ENCODE measurements around the gene STEAP2.

Gene STEAP2

DNA sequence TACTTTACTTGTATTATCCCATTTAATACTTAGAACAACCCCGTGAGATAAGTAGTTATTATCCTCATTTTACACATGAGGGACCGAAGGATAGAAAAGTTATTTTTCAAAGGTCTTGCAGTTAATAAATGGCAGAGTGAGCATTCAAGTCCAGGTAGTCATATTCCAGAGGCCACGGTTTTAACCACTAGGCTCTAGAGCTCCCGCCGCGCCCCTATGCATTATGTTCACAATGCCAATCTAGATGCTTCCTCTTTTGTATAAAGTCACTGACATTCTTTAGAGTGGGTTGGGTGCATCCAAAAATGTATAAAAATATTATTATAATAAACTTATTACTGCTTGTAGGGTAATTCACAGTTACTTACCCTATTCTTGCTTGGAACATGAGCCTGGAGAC lies 22.0 kb downstream of the STEAP2 start:
- H3K9me3 Mint-ChIP-seq = no peaks in the 10 kb centered on the region
- H3K4me3 Mint-ChIP-seq = no peak overlapping the region
- DNase-seq (no peak), ATAC-seq (replicated peaks) (no peak)
- no peaks in the 10 kb centered on the region for H3K4me1 Mint-ChIP-seq
- H3K27me3 Mint-ChIP-seq = peaks cover 5 to 7% of the 10 kb centered on the region in 2 donors
- H3K36me3 Mint-ChIP-seq = no peaks in the 10 kb centered on the region
- no peak overlapping the region for H3K27ac Mint-ChIP-seq

DNA sequence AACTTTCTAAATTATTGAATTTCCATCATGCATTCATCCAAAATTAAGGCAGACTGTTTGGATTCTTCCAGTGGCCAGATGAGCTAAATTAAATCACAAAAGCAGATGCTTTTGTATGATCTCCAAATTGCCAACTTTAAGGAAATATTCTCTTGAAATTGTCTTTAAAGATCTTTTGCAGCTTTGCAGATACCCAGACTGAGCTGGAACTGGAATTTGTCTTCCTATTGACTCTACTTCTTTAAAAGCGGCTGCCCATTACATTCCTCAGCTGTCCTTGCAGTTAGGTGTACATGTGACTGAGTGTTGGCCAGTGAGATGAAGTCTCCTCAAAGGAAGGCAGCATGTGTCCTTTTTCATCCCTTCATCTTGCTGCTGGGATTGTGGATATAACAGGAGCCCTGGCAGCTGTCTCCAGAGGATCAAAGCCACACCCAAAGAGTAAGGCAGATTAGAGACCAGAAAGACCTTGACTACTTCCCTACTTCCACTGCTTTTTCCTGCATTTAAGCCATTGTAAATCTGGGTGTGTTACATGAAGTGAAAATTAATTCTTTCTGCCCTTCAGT lies 25.3 kb downstream of the STEAP2 start:
- DNase-seq (no peak), ATAC-seq (replicated peaks) (no peak)
- Mint-ChIP-seq H3K36me3 (no peaks in the 10 kb centered on the region), H3K27ac (no peak overlapping the region), H3K27me3 (peaks cover 5 to 6% of the 10 kb centered on the region in 2 donors), H3K4me3 (no peak overlapping the region), H3K9me3 (no peaks in the 10 kb centered on the region), H3K4me1 (no peaks in the 10 kb centered on the region)

DNA sequence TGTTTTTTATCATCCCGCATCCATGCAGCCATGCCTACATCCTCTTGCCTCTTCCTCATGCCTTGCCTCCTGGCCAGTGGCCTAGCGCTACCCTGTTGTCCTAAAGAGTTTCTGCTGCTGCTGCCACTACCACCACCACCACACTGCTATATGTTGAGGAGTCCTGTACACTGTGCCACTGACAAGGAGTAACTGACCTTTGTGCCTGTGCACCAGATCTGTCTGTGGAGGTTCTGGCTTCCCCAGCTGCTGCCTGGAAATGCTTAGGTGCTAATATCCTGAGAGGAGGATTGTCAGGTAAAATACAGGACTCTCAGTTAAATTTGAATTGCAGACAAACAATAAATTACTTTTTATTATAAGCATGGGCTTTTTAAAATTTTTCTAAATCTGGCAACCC lies 26.5 kb downstream of the STEAP2 start:
- H3K4me3 Mint-ChIP-seq = no peak overlapping the region
- no peak for DNase-seq
- no peak overlapping the region for H3K27ac Mint-ChIP-seq

DNA sequence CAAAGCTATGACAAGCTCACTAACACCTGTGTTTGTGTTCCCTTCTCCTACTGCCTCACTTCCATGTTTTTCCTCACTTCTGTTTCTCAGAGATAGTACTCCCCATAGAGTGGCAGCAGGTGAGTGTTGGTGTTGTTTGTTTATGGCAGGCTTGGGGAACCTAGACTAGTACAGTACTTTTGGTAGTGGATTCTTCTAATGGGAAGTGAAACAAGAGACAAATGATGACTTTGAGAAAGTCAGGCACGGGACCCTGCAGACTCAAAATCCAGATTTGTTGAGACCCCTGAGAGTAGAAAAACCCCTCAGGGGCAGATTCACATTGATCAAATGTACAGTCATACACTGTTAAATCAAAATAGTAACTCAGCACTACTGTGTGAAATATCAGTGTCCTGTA lies 27.0 kb downstream of the STEAP2 start:
- DNase-seq (no peak), ATAC-seq (replicated peaks) (no peak)
- no peak overlapping the region for H3K27ac Mint-ChIP-seq
- H3K36me3 Mint-ChIP-seq = no peaks in the 10 kb centered on the region
- peaks cover 18 to 21% of the 10 kb centered on the region in 2 donors for H3K27me3 Mint-ChIP-seq
- no peak overlapping the region for H3K4me3 Mint-ChIP-seq
- no peaks in the 10 kb centered on the region for H3K9me3 Mint-ChIP-seq
- peaks cover 0 to 2% of the 10 kb centered on the region in 2 donors for H3K4me1 Mint-ChIP-seq

More for the DNA sequence above, 26.5 kb downstream of the STEAP2 start:
- Mint-ChIP-seq H3K9me3 (no peaks in the 10 kb centered on the region), H3K27me3 (peaks cover 15 to 16% of the 10 kb centered on the region in 2 donors), H3K36me3 (no peaks in the 10 kb centered on the region), H3K4me1 (no peaks in the 10 kb centered on the region)
- ATAC-seq (replicated peaks) = no peak

DNA sequence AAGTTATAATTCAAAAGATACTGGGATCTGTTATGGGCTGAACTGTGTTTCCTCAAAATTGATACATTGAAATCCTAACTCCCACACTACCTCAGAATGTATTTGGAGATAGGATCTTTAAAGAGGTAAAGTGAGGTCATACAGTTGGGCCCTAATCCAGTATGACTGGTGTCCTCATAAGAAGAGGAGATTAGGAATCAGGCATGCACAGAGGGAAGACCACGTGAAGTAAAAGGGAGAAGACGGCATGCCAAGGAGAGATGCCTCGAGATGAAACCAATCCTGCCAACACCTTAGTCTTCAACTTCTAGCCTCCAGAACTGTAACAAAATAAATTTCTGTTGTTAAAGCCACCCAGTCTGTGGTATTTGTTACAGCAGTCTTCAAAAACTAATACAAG lies 27.5 kb downstream of the STEAP2 start:
- no peak overlapping the region for H3K27ac Mint-ChIP-seq
- H3K36me3 Mint-ChIP-seq = no peaks in the 10 kb centered on the region
- H3K27me3 Mint-ChIP-seq = peaks cover 23 to 25% of the 10 kb centered on the region in 2 donors
- H3K4me3 Mint-ChIP-seq = no peak overlapping the region
- H3K9me3 Mint-ChIP-seq = no peaks in the 10 kb centered on the region
- H3K4me1 Mint-ChIP-seq = peaks cover under 1 to 2% of the 10 kb centered on the region in 2 donors
- no peak for ATAC-seq (replicated peaks)
- no peak for DNase-seq

DNA sequence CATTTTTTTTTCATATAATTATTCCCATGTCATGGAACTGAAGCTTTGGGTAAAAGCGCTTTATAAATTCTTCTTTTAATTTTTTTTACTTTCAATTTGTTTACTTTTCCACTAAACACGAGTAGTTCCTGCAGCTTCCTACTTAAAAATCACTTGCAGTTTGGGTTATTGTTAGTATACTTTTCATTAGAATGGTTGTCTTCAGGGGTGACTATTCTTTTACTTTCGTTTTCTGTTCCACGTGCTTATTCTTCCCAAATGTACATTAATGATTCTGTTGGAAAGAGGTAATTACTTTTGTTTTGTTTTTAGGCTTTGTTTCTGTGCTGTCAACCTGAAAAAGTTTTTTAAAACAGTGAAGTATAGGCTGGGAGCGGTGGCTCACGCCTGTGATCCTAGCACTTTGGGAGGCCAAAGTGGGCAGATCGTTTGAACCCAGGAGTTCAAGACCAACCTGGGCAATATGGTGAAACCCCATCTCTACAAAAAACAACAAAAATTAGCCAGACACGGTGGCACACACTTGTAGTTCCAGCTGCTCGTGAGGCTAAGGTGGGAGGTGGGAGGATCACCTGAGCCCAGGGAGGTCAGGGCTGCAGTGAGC lies 28.2 kb downstream of the STEAP2 start:
- no peaks in the 10 kb centered on the region for H3K9me3 Mint-ChIP-seq

DNA sequence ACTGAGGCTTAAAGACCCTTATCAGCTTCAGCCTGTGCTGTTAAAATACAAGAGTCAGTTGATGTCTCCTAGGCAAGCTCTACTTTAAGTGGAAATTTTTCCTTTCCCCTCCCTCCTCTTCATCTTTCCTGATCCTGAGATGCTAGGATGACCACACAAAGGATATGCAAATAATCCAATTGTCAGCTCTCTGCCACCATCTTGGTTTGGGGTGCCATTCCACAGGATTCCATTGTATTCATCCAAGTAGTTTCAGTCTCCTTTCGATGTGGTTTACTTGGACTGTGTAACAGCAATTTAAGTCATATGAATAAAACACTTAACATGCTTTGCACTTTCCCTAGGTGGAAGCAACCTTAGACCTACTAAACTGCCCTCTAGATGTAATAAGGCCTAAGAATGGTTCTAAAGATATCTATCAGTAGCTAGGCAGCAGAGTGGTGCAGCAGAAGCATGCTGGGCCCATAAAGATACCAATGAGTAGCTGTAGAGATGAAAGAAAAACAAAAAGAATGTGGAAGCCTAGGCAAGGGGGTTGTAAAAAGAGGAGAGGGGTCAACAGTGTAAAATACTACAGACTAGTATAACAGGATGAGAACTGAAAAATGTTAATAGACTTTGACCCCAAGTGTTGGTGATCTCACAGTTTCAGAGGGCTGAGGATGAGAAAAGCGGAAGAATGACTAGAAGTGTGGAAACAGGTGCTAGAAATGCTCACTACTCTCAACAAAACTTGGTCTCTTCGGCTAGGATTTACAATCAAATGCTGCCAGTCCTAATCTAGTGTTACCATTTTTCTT lies 31.0 kb downstream of the STEAP2 start:
- ATAC-seq (replicated peaks) = no peak
- Mint-ChIP-seq H3K9me3 (no peaks in the 10 kb centered on the region), H3K4me1 (peaks cover 10 to 25% of the 10 kb centered on the region in 2 donors), H3K27ac (no peak overlapping the region), H3K4me3 (no peak overlapping the region), H3K27me3 (peaks cover 45 to 56% of the 10 kb centered on the region in 2 donors), H3K36me3 (no peaks in the 10 kb centered on the region)
- DNase-seq = no peak

More for the DNA sequence above, 28.2 kb downstream of the STEAP2 start:
- Mint-ChIP-seq H3K36me3 (no peaks in the 10 kb centered on the region), H3K27ac (no peak overlapping the region), H3K27me3 (peaks cover 28 to 32% of the 10 kb centered on the region in 2 donors), H3K4me3 (no peak overlapping the region), H3K4me1 (peaks cover 5 to 7% of the 10 kb centered on the region in 2 donors)
- ATAC-seq (replicated peaks) (no peak), DNase-seq (no peak)

DNA sequence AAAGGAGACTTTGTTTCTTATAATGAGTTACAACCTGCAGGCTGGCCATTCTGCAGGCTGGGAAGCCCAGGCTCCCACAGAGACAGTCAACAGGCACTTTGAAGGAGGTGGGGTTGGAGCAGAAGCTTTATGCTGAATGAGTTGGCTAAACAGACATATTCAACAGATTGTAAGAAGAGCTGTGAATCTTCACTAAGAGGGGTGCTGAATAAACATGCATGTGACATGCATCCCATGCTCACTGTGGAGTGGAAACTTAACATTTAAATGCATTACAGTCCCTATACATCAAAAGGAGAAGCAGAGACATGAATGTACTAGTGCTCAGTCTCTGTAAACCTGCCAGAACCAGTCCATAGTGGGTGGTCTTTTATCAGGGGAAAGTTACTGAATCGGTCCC lies 32.0 kb downstream of the STEAP2 start:
- Mint-ChIP-seq H3K27me3 (peaks cover 42 to 56% of the 10 kb centered on the region in 2 donors), H3K4me1 (peaks cover 10 to 25% of the 10 kb centered on the region in 2 donors), H3K27ac (no peak overlapping the region), H3K36me3 (no peaks in the 10 kb centered on the region), H3K9me3 (no peaks in the 10 kb centered on the region), H3K4me3 (no peak overlapping the region)
- DNase-seq (no peak), ATAC-seq (replicated peaks) (no peak)

DNA sequence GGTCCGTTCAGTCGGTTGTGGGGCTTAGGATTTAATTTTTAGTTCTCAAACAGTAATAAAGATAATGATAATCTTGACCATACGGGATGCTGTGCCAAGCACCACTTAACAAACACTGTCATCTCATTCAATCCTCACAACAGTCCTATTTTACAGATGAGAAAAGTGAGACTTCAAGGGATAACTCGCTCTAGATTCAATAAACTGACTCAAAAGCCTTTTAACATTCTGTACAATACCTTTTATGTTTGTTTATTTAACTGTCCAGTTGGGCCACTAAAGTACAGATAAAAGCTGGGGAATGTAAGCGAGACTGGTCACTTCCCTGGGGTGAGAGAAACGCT lies 33.0 kb downstream of the STEAP2 start:
- H3K27ac Mint-ChIP-seq = no peak overlapping the region
- peak overlapping the region; percentile 86 to 87 for H3K4me3 Mint-ChIP-seq
- H3K27me3 Mint-ChIP-seq = peaks cover 46 to 61% of the 10 kb centered on the region in 2 donors
- ATAC-seq (replicated peaks) = no peak
- peaks cover 3 to 4% of the 10 kb centered on the region in 2 donors for H3K9me3 Mint-ChIP-seq
- H3K36me3 Mint-ChIP-seq = no peaks in the 10 kb centered on the region
- H3K4me1 Mint-ChIP-seq = peaks cover 11 to 25% of the 10 kb centered on the region in 2 donors
- DNase-seq = no peak

DNA sequence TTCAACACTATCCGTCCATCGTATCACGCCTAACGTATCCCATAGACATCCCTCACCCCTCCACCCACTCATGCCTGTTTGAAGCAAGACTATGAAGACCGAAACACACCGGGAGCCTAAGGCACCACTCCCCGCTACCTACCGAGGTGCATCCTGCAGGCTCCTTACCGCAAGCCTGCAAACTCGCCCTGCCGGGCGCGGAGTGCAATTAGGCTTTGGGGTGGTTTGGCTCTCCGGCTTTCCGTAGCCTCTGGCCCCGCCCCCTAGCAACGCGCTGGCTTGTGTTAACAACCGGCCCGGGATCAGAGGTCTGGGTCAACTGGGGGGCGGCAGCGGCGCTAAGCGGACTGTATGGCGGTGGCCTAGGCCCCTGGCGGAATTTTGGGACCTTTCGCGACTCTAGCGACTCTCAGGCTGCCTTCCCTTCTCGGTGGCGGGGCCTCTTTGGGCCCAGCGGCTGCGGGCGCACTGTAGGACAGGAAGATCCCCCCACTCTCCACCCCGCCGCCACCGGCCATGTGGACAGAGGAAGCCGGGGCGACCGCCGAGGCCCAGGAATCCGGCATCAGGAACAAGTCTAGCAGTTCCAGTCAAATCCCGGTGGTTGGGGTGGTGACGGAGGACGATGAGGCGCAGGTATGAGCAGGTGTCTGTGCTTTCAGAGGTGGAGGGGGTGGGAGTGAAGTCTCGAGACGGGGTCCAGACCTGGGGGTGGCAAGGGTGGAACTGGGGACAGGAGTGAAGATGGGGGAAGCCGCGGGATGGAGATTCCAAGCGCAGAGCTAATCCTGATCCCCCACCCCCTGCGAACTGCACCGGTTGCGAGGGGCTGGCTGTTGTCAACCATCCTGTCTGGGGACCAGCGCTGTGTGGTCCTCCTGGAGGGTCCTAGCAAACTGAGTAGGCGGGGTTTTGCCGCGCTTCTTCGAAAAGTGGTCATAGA lies 33.6 kb downstream of the STEAP2 start, which contains the start of gene CFAP69:
CFAP69 (plus strand) TSS at position 266 of the 943 bp plus-strand sequence; CDS start at position 517, 251 bp downstream.
- H3K4me3 Mint-ChIP-seq = peak within 1 kb of the TSS; percentile 86 to 87
- DNase-seq (peak; percentile 82), ATAC-seq (replicated peaks) (peak; percentile 95 to 96)
- peaks cover 3 to 4% of the 10 kb centered on the region in 2 donors for H3K9me3 Mint-ChIP-seq
- H3K36me3 Mint-ChIP-seq = no peaks in the 10 kb centered on the region
- peak within 1 kb of the TSS; percentile 74 for H3K27ac Mint-ChIP-seq
- H3K27me3 Mint-ChIP-seq = peaks cover 46 to 66% of the 10 kb centered on the region in 2 donors
- H3K4me1 Mint-ChIP-seq = peaks cover 11 to 25% of the 10 kb centered on the region in 2 donors

DNA sequence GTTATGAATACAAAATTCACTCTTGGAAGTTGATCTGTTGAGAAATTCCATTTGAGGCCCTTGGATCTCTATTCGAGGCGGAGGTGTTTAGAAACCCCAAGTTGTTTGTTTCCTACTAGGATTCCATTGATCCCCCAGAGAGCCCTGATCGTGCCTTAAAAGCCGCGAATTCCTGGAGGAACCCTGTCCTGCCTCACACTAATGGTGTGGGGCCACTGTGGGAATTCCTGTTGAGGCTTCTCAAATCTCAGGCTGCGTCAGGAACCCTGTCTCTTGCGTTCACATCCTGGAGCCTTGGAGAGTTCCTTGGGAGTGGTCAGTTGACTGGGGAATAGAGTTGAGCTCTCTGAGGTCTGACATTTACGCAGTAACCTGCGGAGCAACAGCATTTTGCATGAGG lies 34.6 kb downstream of the STEAP2 start:
- no peaks in the 10 kb centered on the region for H3K36me3 Mint-ChIP-seq
- peaks cover 46 to 73% of the 10 kb centered on the region in 2 donors for H3K27me3 Mint-ChIP-seq
- no peak overlapping the region for H3K27ac Mint-ChIP-seq

DNA sequence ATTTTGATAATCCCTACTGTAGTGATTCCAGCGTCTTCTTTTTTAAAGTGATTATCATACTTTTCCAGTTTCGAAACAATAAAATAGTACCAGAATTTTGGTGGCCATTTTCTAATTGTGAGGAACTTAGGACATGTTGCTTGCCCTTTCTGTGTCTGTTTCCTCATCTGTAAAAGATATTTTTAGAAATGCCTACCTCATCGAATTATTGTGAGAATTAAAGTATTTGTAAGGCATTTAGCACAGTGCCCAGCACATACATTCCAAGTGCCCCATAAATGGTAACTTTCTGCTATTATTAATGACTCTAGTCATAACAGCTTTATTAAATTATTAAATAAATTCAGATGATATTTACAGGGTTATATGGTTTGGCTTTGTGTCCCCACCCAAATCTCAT lies 37.2 kb downstream of the STEAP2 start:
- Mint-ChIP-seq H3K9me3 (peaks cover 3 to 4% of the 10 kb centered on the region in 2 donors), H3K4me1 (peaks cover 9 to 25% of the 10 kb centered on the region in 2 donors), H3K36me3 (no peaks in the 10 kb centered on the region), H3K27ac (no peak overlapping the region), H3K4me3 (no peak overlapping the region), H3K27me3 (peaks cover 36 to 56% of the 10 kb centered on the region in 2 donors)
- DNase-seq (no peak), ATAC-seq (replicated peaks) (no peak)

More for the DNA sequence above, 34.6 kb downstream of the STEAP2 start:
- H3K4me1 Mint-ChIP-seq = peaks cover 11 to 25% of the 10 kb centered on the region in 2 donors
- peak overlapping the region; percentile 40 to 86 for H3K4me3 Mint-ChIP-seq
- no peak for ATAC-seq (replicated peaks)
- DNase-seq = no peak
- peaks cover 3 to 4% of the 10 kb centered on the region in 2 donors for H3K9me3 Mint-ChIP-seq

DNA sequence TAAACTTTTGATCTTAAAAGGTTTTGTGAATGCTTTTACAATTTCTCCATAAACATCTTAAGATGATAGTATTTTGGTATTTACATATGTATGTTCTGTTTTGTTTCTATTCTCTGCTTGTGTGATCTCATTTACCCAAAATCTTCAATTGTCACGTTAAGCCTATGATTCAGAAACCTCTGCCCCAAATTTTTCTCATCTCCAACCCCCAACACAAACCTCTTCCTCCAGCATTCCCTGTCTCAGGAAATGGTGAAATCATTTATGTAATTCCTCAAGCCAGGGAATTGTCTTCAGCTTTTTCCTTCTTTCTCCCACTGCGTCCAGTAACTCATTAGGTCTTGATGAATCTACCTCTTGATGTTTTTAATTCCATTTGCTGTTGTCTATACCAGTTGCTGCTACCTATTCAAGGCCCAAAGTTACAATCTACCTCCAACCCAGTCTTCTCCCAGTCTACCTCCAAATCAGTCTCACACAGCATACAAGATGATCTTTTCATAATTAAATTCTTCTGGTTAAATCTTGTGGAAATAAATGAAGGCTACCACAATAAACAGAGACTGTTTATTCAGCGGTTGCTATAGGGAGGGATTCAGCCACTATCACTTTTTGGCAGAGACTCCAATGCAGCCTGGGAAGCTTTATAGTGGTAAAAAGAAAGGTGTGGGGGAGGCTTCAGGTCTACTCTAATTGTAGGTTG lies 39.2 kb downstream of the STEAP2 start:
- H3K4me1 Mint-ChIP-seq = peaks cover 2 to 7% of the 10 kb centered on the region in 2 donors
- H3K27me3 Mint-ChIP-seq = peaks cover 30 to 42% of the 10 kb centered on the region in 2 donors
- H3K4me3 Mint-ChIP-seq = no peak overlapping the region
- ATAC-seq (replicated peaks) (no peak), DNase-seq (no peak)
- H3K9me3 Mint-ChIP-seq = peaks cover 4% of the 10 kb centered on the region in 2 donors
- H3K27ac Mint-ChIP-seq = no peak overlapping the region
- no peaks in the 10 kb centered on the region for H3K36me3 Mint-ChIP-seq

All from stimulated activated naive B cell treated with anti-CD40 and anti-IgM and Interleukin-4, amounts not matched to agents 10 μg/mL and 1 μg/mL and 100 μg/mL, for 72 hours (primary cell).